GM12878 (cell line): ENCODE results near the gene TLR10. TPM values are rescaled to one million over a fixed set of nuclear protein-coding genes. Genes with fewer than 3 reads are reported as not detected.

Experiments used
- ATAC-seq: fragments of 200-7000 bp; cut with Tn5 transposase; 3 replicates; pipeline ENCODE4 v1.9.1; 2020; ENCODE audit warnings: mild to moderate bottlenecking, moderate library complexity
- Bru-seq: library from RNA; stranded (reverse); fragments of 400-500 nt; gene quantifications from one replicate; lab custom pipeline; 2021; lab: Mats Ljungman, UMichigan
- BruChase-seq, 2 experiments: library from RNA; stranded (reverse); fragments of 400-500 nt; gene quantifications; one replicate each; lab custom pipeline; 2021; lab: Mats Ljungman, UMichigan
- BruUV-seq: library from RNA; stranded (reverse); fragments of 400-500 nt; replicated peaks from 2 replicates; lab custom pipeline; 2021; lab: Mats Ljungman, UMichigan
- CTCF ChIA-PET: fragments of 300-600 bp; sonication (Branson Sonifier 250); formaldehyde crosslinking; extraction: SDS; loops from one replicate; lab custom pipeline; 2021; ENCODE audit warnings: inconsistent platforms; lab: Yijun Ruan, JAX
- POLR2A ChIA-PET: fragments of 350-600 bp; formaldehyde crosslinking; extraction: SDS; loops from one replicate; lab custom pipeline; 2021; ENCODE audit warnings: inconsistent platforms; lab: Charles Lee
- RAD21 ChIA-PET: fragments of 300-600 bp; sonication (Branson Sonifier 250); formaldehyde crosslinking; loops from one replicate; lab custom pipeline; 2023; ENCODE audit warnings: antibody characterized with exemption; ENCODE audit not compliant: unreplicated experiment; lab: Charles Lee
- SMC1A ChIA-PET: fragments of 300-600 bp; sonication (Branson Sonifier 250); formaldehyde crosslinking; loops from one replicate; lab custom pipeline; 2023; ENCODE audit not compliant: unreplicated experiment, uncharacterized antibody; lab: Charles Lee
- DNase-seq: peaks from one replicate; pipeline ENCODE4 v3.0.0-alpha.2; 2011; ENCODE audit warnings: low read depth, low spot score
- FAIRE-seq: peaks from 3 replicates; lab custom pipeline; 2011; peaks lifted over from hg19 to GRCh38; lab: Jason Lieb, UNC
- H2AFZ ChIP-seq: 2 replicates; pipeline ENCODE4 v1.6.0; 2011; ENCODE audit warnings: low read depth, low read length, control low read depth; ENCODE audit not compliant: control insufficient read depth
- H3K27ac ChIP-seq: 2 replicates; pipeline ENCODE4 v1.5.1; 2011; ENCODE audit warnings: control low read depth; ENCODE audit not compliant: control insufficient read depth, insufficient read depth
- H3K27me3 ChIP-seq, 2 experiments: replicated peaks in 1 of 2; 2 replicates each; pipeline versions ENCODE4 v1.6.0 to v1.6.1; 2011; ENCODE audit warnings: low read length in 1 of 2; ENCODE audit not compliant: control insufficient read depth in 2 of 2, insufficient read depth in 2 of 2
- H3K36me3 ChIP-seq, 2 experiments: 2 replicates each; pipeline ENCODE4 v1.5.1; 2011; ENCODE audit warnings: low read length in 1 of 2; ENCODE audit not compliant: control insufficient read depth in 2 of 2, insufficient read depth in 2 of 2
- H3K4me1 ChIP-seq: 2 replicates; pipeline ENCODE4 v1.6.1; 2011; ENCODE audit warnings: mild to moderate bottlenecking, low read length, moderate library complexity, mixed read lengths; ENCODE audit not compliant: control insufficient read depth, insufficient read depth
- H3K4me2 ChIP-seq: 2 replicates; pipeline ENCODE4 v1.6.0; 2011; ENCODE audit warnings: control low read depth; ENCODE audit not compliant: control insufficient read depth, insufficient read depth
- H3K4me3 ChIP-seq: fragments of 200-600 bp; sonication (generic); 2 replicates; pipeline ENCODE4 v1.5.1; 2016
- H3K79me2 ChIP-seq: 2 replicates; pipeline ENCODE4 v1.6.0; 2011; ENCODE audit warnings: low read length; ENCODE audit not compliant: control insufficient read depth, insufficient read depth
- H3K9ac ChIP-seq: 2 replicates; pipeline ENCODE4 v1.8.0; 2011; ENCODE audit warnings: low read length, control low read depth, mixed read lengths; ENCODE audit not compliant: control insufficient read depth, insufficient read depth
- H3K9me3 ChIP-seq: replicated peaks from 3 replicates; pipeline ENCODE4 v1.5.1; 2011; ENCODE audit warnings: mild to moderate bottlenecking, low read length; ENCODE audit not compliant: control insufficient read depth, insufficient read depth
- H4K20me1 ChIP-seq: 2 replicates; pipeline ENCODE4 v1.6.0; 2011; ENCODE audit not compliant: control insufficient read depth, insufficient read depth
- CBX5 ChIP-seq: sonication (generic); IDR thresholded peaks from 2 replicates; pipeline ENCODE4 v1.6.1; 2016; ENCODE audit warnings: low read depth, moderate library complexity, mild to moderate bottlenecking, inconsistent platforms
- FOXK2 ChIP-seq: fragments of 450-650 bp; IDR thresholded peaks from 2 replicates; pipeline ENCODE4 v1.6.1; 2017; ENCODE audit warnings: mild to moderate bottlenecking, moderate library complexity
- KAT2A ChIP-seq: conservative IDR thresholded peaks from 2 replicates; pipeline ENCODE4 v1.6.1; 2011; ENCODE audit warnings: low read depth, low read length; ENCODE audit not compliant: control insufficient read depth
- MYC ChIP-seq: IDR thresholded peaks from 2 replicates; pipeline ENCODE4 v1.6.1; 2011; ENCODE audit warnings: mild to moderate bottlenecking, low read length, moderate library complexity, inconsistent platforms; ENCODE audit not compliant: insufficient read depth, insufficient replicate concordance, insufficient read length, severe bottlenecking
- POU2F2 ChIP-seq: IDR thresholded peaks from 3 replicates; pipeline ENCODE4 v1.6.1; 2011; ENCODE audit warnings: low read depth, mild to moderate bottlenecking, low read length, borderline replicate concordance
- RAD21 ChIP-seq: IDR thresholded peaks from 2 replicates; pipeline ENCODE4 v1.6.1; 2011; ENCODE audit warnings: mild to moderate bottlenecking, low read depth, low read length, moderate library complexity; ENCODE audit not compliant: insufficient read depth
- RUNX3 ChIP-seq: IDR thresholded peaks from 2 replicates; pipeline ENCODE4 v1.6.1; 2012; ENCODE audit warnings: low read length, inconsistent platforms
- SIN3A ChIP-seq: IDR thresholded peaks from 2 replicates; pipeline ENCODE4 v1.6.1; 2012; ENCODE audit warnings: low read depth, low read length, improper control_type of control experiment
- WGBS: methylation state at CpG from one replicate; pipeline ENCODE4 v1.1.6; 2016; ENCODE audit warnings: low lambda C conversion rate; ENCODE audit not compliant: insufficient replicate concordance, insufficient coverage; ENCODE audit errors: missing lambda C conversion rate; 5-methylcytosine and 5-hydroxymethylcytosine counted together
- in situ Hi-C: fragments of 300-500 bp; cut with MboI; formaldehyde crosslinking; loops from 9 replicates; pipeline ENCODE4 v1.14.3; 2018; ENCODE audit warnings: mixed read lengths
- intact Hi-C: fragments of 100-400 bp; cut with micrococcal nuclease; formaldehyde crosslinking; loops from one replicate; pipeline ENCODE4 v1.14.2; 2022; ENCODE audit not compliant: unreplicated experiment
- long read RNA-seq, 2 experiments: library from polyadenylated mRNA; unstranded; transcript quantifications; one replicate each; pipeline ENCODE4 v2.0.0, GENCODE V29; 2019 to 2020
- polyA minus RNA-seq, 3 experiments: library from RNA; depleted of rRNA, polyadenylated mRNA; stranded (reverse); fragments of >200 nt; gene quantifications; 2 replicates each; pipeline ENCODE4 v1.2.3, GENCODE V29; 2011
- polyA plus RNA-seq, 11 experiments: library from polyadenylated mRNA; depleted of rRNA in 4 of 11; unstranded in 6 of 11; stranded (reverse) in 5 of 11; fragments of >200 nt; fragmentation: Nextera tagmentation in 4 of 11; fragmentation: Illumina TruSeq in 1 of 11; extraction: Ambion mirVana in 4 of 11; extraction: Trizol in 1 of 11; gene quantifications; 1 replicate in 1 of 11; 2 replicates in 10 of 11; pipeline versions ENCODE4 v1.2.1 to v1.2.3, GENCODE V29; 2011 to 2016; ENCODE audit warnings: inconsistent platforms in 2 of 11, missing spikeins in 2 of 11, low read depth in 1 of 11
- total RNA-seq, 4 experiments: library from RNA; depleted of rRNA in 3 of 4; stranded (reverse); fragments of >200 nt in 3 of 4; fragmentation: Illumina TruSeq in 1 of 4; extraction: Trizol in 1 of 4; gene quantifications; 2 replicates each; pipeline versions ENCODE4 v1.2.1 to v1.2.3, GENCODE V29; 2013 to 2021
- TF ChIP-seq, protein P1 (sequence below): fragments of 450-650 bp; IDR thresholded peaks from 2 replicates; pipeline ENCODE4 v1.6.1; 2017; ENCODE audit warnings: mild to moderate bottlenecking, moderate library complexity

The TLR10 gene, protein sequence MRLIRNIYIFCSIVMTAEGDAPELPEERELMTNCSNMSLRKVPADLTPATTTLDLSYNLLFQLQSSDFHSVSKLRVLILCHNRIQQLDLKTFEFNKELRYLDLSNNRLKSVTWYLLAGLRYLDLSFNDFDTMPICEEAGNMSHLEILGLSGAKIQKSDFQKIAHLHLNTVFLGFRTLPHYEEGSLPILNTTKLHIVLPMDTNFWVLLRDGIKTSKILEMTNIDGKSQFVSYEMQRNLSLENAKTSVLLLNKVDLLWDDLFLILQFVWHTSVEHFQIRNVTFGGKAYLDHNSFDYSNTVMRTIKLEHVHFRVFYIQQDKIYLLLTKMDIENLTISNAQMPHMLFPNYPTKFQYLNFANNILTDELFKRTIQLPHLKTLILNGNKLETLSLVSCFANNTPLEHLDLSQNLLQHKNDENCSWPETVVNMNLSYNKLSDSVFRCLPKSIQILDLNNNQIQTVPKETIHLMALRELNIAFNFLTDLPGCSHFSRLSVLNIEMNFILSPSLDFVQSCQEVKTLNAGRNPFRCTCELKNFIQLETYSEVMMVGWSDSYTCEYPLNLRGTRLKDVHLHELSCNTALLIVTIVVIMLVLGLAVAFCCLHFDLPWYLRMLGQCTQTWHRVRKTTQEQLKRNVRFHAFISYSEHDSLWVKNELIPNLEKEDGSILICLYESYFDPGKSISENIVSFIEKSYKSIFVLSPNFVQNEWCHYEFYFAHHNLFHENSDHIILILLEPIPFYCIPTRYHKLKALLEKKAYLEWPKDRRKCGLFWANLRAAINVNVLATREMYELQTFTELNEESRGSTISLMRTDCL
- 307 and 331 TPM in 2 replicates for total RNA-seq (2013; cell fraction: nucleolus; rRNA removed)
- total RNA-seq (2014; rRNA removed) (82.7 and 109 TPM in 2 replicates), total RNA-seq (2014; rRNA removed; fragmentation: Illumina TruSeq; extraction: Trizol) (107 and 109 TPM in 2 replicates), total RNA-seq (2021) (50.4 and 52.8 TPM in 2 replicates), polyA plus RNA-seq (2011; rRNA removed) (149 and 243 TPM in 2 replicates), polyA plus RNA-seq (2014; fragmentation: Illumina TruSeq; extraction: Trizol) (118 and 166 TPM in 2 replicates), polyA plus RNA-seq (2014; fragmentation: Nextera tagmentation; extraction: Ambion mirVana) (10 to 100 TPM; 31.5 to 41.8 TPM), polyA plus RNA-seq (2014; rRNA removed) (65.8 and 79.3 TPM in 2 replicates), polyA plus RNA-seq (2016; fragmentation: Nextera tagmentation; extraction: Ambion mirVana) (10 to 100 TPM; 45.9 to 47.1 TPM), polyA minus RNA-seq (2011; rRNA and poly(A)+ RNA removed) (80.6 and 111 TPM in 2 replicates), Bru-seq, nascent RNA (percentile 99 among the genes with signal in this experiment), BruChase-seq, experiment 1, labeled RNA remaining after a 6-hour chase (percentile 98 among the genes with signal in this experiment), BruChase-seq, experiment 2, labeled RNA remaining after a 2-hour chase (percentile 99 among the genes with signal in this experiment)
- 37.6 TPM for polyA plus RNA-seq (2011; ENCODE audit: low read depth)
- 53.5 and 61.0 TPM in 2 replicates for polyA plus RNA-seq (2011; cell fraction: cytosol; rRNA removed)
- polyA plus RNA-seq (2011; cell fraction: nucleus; rRNA removed) = 75.6 and 82.5 TPM in 2 replicates
- 49.5 and 69.6 TPM in 2 replicates for polyA plus RNA-seq (2012)
- polyA minus RNA-seq (2011; cell fraction: cytosol; rRNA and poly(A)+ RNA removed) = 23.4 and 28.1 TPM in 2 replicates
- polyA minus RNA-seq (2011; cell fraction: nucleus; rRNA and poly(A)+ RNA removed) = 39.7 and 47.2 TPM in 2 replicates
- long read RNA-seq, experiment 1, transcript TLR10-201 (4 exons, 3,958 nt) = minor isoform, 5 of 43 reads
- long read RNA-seq, experiment 1, transcript TLR10-202 (2 exons, 3,484 nt) = major isoform, 23 of 43 reads
- long read RNA-seq, experiment 1, transcript TLR10-207 (3 exons, 3,801 nt) = minor isoform, 5 of 43 reads
- long read RNA-seq, experiment 1, partial matches to known transcripts = 3 of 43 reads
- long read RNA-seq, experiment 1, other reads (novel, unspliced or antisense) = 5 of 43 reads
- long read RNA-seq, experiment 2, transcript TLR10-202 (2 exons, 3,484 nt) = major isoform, 175 of 355 reads
- long read RNA-seq, experiment 2, transcript TLR10-208 (3 exons, 3,673 nt) = minor isoform, 10 of 355 reads
- long read RNA-seq, experiment 2, transcript TLR10-201 (4 exons, 3,958 nt) = minor isoform, 32 of 355 reads
- long read RNA-seq, experiment 2, transcript TLR10-207 (3 exons, 3,801 nt) = minor isoform, 34 of 355 reads
- long read RNA-seq, experiment 2, partial matches to known transcripts = 11 of 355 reads
- long read RNA-seq, experiment 2, other reads (novel, unspliced or antisense) = 84 of 355 reads

DNA sequence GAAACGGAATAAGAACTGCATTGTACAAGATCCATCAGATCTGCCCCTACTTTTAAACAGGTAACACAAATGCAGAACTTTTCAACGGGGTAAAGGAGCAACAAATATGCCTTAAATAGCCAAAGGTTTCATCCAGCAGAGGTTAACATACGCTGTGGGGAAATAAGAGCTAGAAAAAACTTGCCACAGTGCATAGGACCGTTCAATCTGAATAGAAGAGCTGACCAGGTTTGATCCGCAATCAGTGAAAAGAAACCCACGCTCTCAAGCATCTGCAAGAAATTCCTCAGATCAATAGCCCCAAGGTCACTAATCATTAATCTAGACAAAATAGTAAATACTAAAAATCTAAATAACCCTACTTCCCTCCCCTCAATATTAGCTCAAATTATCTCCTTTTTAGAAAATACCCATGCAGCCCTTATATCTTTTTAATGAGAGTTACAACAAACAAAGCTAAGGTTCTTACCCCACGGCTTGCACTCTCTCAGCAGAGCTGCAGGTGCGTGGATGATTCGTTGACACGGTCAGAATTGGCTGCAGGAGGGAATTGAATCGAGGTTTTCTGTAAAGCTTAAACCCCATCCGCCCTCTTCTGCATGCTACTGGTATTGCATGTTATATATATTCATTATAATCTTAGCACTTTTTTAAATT, at the start of gene TLR10:
TSS of gene TLR10 (minus strand) at position 539 of the 657 bp plus-strand sequence. CDS start 7,400 bp downstream, outside the sequence.
- in situ Hi-C loops = no loop called here
- H3K4me3 ChIP-seq = peak within 1 kb of the TSS; percentile 81
- TF ChIP-seq, protein P1, sequence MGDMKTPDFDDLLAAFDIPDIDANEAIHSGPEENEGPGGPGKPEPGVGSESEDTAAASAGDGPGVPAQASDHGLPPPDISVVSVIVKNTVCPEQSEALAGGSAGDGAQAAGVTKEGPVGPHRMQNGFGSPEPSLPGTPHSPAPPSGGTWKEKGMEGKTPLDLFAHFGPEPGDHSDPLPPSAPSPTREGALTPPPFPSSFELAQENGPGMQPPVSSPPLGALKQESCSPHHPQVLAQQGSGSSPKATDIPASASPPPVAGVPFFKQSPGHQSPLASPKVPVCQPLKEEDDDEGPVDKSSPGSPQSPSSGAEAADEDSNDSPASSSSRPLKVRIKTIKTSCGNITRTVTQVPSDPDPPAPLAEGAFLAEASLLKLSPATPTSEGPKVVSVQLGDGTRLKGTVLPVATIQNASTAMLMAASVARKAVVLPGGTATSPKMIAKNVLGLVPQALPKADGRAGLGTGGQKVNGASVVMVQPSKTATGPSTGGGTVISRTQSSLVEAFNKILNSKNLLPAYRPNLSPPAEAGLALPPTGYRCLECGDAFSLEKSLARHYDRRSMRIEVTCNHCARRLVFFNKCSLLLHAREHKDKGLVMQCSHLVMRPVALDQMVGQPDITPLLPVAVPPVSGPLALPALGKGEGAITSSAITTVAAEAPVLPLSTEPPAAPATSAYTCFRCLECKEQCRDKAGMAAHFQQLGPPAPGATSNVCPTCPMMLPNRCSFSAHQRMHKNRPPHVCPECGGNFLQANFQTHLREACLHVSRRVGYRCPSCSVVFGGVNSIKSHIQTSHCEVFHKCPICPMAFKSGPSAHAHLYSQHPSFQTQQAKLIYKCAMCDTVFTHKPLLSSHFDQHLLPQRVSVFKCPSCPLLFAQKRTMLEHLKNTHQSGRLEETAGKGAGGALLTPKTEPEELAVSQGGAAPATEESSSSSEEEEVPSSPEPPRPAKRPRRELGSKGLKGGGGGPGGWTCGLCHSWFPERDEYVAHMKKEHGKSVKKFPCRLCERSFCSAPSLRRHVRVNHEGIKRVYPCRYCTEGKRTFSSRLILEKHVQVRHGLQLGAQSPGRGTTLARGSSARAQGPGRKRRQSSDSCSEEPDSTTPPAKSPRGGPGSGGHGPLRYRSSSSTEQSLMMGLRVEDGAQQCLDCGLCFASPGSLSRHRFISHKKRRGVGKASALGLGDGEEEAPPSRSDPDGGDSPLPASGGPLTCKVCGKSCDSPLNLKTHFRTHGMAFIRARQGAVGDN = peak; percentile 53; the same call in 1 of the 2 replicates
- no peak for TF ChIP-seq FOXK2
- peak; percentile 63; the same call in 1 of the 2 replicates for TF ChIP-seq CBX5
- peak; percentile 83 for TF ChIP-seq RAD21
- TF ChIP-seq MYC = no peak
- TF ChIP-seq SIN3A = no peak
- TF ChIP-seq KAT2A = no peak
- peak; percentile 45; the same call in 1 of the 3 replicates for TF ChIP-seq POU2F2
- peak; percentile 56 for TF ChIP-seq RUNX3

More for the DNA sequence above, at the start of gene TLR10:
- intact Hi-C loops = loop anchor here (1.0 to 5.0 kb wide), 4 partner anchors 21 to 74 kb away; partner anchors contain the start of genes TLR1 and TLR6
- RAD21 ChIA-PET = interaction anchor here (0.6 to 4.9 kb wide), 49 partner anchors 9 to 855 kb away, joined by 3 to 437 read pairs (median 5); partner anchors contain the start of genes FAM114A1, TLR1, TLR6 and WDR19
- Histone ChIP-seq H3K79me2 (peaks cover 53% of the 10 kb centered on the region), H3K9ac (peak within 1 kb of the TSS; percentile 88), H4K20me1 (no peaks in the 10 kb centered on the region), H3K27ac (peak within 1 kb of the TSS; percentile 96), H2AFZ (peak within 1 kb of the TSS; percentile 31), H3K27me3 (no peaks in the 10 kb centered on the region), H3K36me3 (peaks cover 0 to 9% of the 10 kb centered on the region in 2 experiments; a peak in 1 of 4 replicates), H3K9me3 (peaks cover 20% of the 10 kb centered on the region; the same call in 2 of the 3 replicates), H3K4me1 (peaks cover 22% of the 10 kb centered on the region), H3K4me2 (peak within 1 kb of the TSS; percentile 92)
- no peak for FAIRE-seq
- under 1% methylated on average over 12 of the region's 12 CpGs for WGBS
- POLR2A ChIA-PET = interaction anchor here (0.8 to 5.6 kb wide), 17 partner anchors 9 to 622 kb away, joined by 3 to 196 read pairs (median 4); partner anchors contain the start of genes FAM114A1, TLR1 and TLR6
- peak; percentile 82 for DNase-seq
- BruUV-seq = TSS peak; percentile 80
- peak; percentile 74 for ATAC-seq
- SMC1A ChIA-PET = interaction anchor here (0.5 to 8.9 kb wide), 45 partner anchors 9 to 713 kb away, joined by 3 to 468 read pairs (median 5); partner anchors contain the start of genes FAM114A1, TLR1, TLR6 and TMEM156
- CTCF ChIA-PET = interaction anchor here (0.6 to 8.1 kb wide), 49 partner anchors 8 to 940 kb away, joined by 3 to 449 read pairs (median 5); partner anchors contain the start of genes FAM114A1, TLR1, TLR6 and WDR19
